ENCODE measurements around the gene CNGA2.

- TF ChIP-seq CTCF (IDR thresholded peaks at IDR 0.05 in 2 of 3, conservative IDR thresholded peaks at IDR 0.05 in 1 of 3; ENCODE audit: insufficient read depth in 2 of 3, low read depth in 1 of 3, low read length in 3 of 3), result no peak
- TF ChIP-seq BRD9 (IDR thresholded peaks at IDR 0.05; ENCODE audit: low read depth, partially characterized antibody), result no peak
- no peak for TF ChIP-seq TCF3 (CRISPR knock-in tag; IDR thresholded peaks at IDR 0.05)
- no peak for TF ChIP-seq RAD51 (IDR thresholded peaks at IDR 0.05; ENCODE audit: borderline replicate concordance, low read depth)
- no peak for TF ChIP-seq POLR2AphosphoS5 (IDR thresholded peaks at IDR 0.05; ENCODE audit: control insufficient read depth, insufficient read depth, low read depth, low read length)
- TF ChIP-seq REST (IDR thresholded peaks at IDR 0.05; ENCODE audit: borderline replicate concordance), result no peak
- TF ChIP-seq REST (CRISPR knock-in tag; IDR thresholded peaks at IDR 0.05; ENCODE audit: low read depth), result no peak
- no peak for TF ChIP-seq FOXA1 (IDR thresholded peaks at IDR 0.05; ENCODE audit: borderline replicate concordance)
- no peak for TF ChIP-seq ESRRA (IDR thresholded peaks at IDR 0.05; ENCODE audit: borderline replicate concordance, low read depth)
Observed at GRCh38 chrX:151698485-151698884, 36.1 kb upstream of the CNGA2 start.

All from K562 (cell line).